MM.1S (cell line): ENCODE measurements around the gene DIAPH3.

ENCODE experiments used
- EZH2 ChIP-seq: fragments of 300-600 bp; sonication (generic); optimal IDR thresholded peaks from 2 replicates; pipeline ENCODE3; 2017; ENCODE audit warnings: low read depth, mild to moderate bottlenecking, antibody characterized with exemption, low read length, mixed read lengths
- EZH2phosphoT487 ChIP-seq: fragments of 300-600 bp; sonication (generic); IDR thresholded peaks from 2 replicates; pipeline ENCODE4 v1.6.1; 2018; ENCODE audit warnings: antibody characterized with exemption, low read length
- TF ChIP-seq, protein P1 (sequence below): fragments of 300-600 bp; sonication (generic); IDR thresholded peaks from 2 replicates; pipeline ENCODE4 v1.5.1; 2016; ENCODE audit warnings: antibody characterized with exemption, low read length, mixed read lengths

DNA sequence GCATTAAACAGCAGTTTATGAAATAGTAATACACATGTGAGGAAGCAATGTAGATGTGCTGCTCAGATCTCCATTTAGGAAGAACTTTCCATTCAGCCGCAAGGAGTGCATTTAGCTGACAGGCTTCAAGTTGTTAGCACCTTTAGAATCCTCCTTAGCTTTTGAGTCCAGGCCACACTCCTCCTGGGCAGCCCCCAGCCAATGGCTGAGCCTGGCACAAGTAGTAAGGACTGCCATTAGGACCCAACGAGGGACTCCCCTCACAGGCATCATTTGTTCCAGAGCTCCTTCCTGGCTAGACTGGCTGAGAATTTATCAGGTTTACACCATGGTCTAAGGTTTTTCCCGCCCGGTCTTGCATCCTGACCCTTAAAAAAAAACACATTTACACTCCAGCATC is 201.4 kb downstream of the DIAPH3 start:
- TF ChIP-seq, protein P1, sequence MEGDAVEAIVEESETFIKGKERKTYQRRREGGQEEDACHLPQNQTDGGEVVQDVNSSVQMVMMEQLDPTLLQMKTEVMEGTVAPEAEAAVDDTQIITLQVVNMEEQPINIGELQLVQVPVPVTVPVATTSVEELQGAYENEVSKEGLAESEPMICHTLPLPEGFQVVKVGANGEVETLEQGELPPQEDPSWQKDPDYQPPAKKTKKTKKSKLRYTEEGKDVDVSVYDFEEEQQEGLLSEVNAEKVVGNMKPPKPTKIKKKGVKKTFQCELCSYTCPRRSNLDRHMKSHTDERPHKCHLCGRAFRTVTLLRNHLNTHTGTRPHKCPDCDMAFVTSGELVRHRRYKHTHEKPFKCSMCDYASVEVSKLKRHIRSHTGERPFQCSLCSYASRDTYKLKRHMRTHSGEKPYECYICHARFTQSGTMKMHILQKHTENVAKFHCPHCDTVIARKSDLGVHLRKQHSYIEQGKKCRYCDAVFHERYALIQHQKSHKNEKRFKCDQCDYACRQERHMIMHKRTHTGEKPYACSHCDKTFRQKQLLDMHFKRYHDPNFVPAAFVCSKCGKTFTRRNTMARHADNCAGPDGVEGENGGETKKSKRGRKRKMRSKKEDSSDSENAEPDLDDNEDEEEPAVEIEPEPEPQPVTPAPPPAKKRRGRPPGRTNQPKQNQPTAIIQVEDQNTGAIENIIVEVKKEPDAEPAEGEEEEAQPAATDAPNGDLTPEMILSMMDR = no peak
- no peak for TF ChIP-seq EZH2
- TF ChIP-seq EZH2phosphoT487 = no peak
